ENCODE data around the gene PCSK7.

The PCSK7 gene

GRCh38 chr11:117222991-117223740, 8.7 kb downstream of the PCSK7 start:
- TF ChIP-seq ZFX (IDR thresholded peaks at IDR 0.05) (no peak), CTCF (conservative IDR thresholded peaks at IDR 0.05) (no peak)
- H3K27ac ChIP-seq = peak overlapping the region; percentile 91

GRCh38 chr11:117221775-117222517, 9.9 kb downstream of the PCSK7 start:
- TF ChIP-seq CTCF (conservative IDR thresholded peaks at IDR 0.05) (peak; percentile 26; the same call in 1 of the 2 replicates), ZFX (IDR thresholded peaks at IDR 0.05) (no peak)
- peak overlapping the region; percentile 91 for H3K27ac ChIP-seq

GRCh38 chr11:117220999-117221774, 10.7 kb downstream of the PCSK7 start:
- peak overlapping the region; percentile 91 for H3K27ac ChIP-seq
- TF ChIP-seq ZFX (IDR thresholded peaks at IDR 0.05) (no peak), CTCF (conservative IDR thresholded peaks at IDR 0.05) (no peak)

- H3K27ac ChIP-seq = peak overlapping the region; percentile 91
- no peak for TF ChIP-seq ZFX (IDR thresholded peaks at IDR 0.05)
- no peak for TF ChIP-seq CTCF (conservative IDR thresholded peaks at IDR 0.05)
These were observed 11.3 kb downstream of the PCSK7 start for GRCh38 chr11:117220568-117220967.

GRCh38 chr11:117219995-117220394, 11.9 kb downstream of the PCSK7 start:
- H3K27ac ChIP-seq = peak overlapping the region; percentile 91
- no peak for TF ChIP-seq ZFX (IDR thresholded peaks at IDR 0.05)
- TF ChIP-seq CTCF (conservative IDR thresholded peaks at IDR 0.05) = no peak

- TF ChIP-seq CTCF (conservative IDR thresholded peaks at IDR 0.05) (no peak), ZFX (IDR thresholded peaks at IDR 0.05) (no peak)
- H3K27ac ChIP-seq = no peak overlapping the region
These were observed 12.4 kb downstream of the PCSK7 start for GRCh38 chr11:117219455-117219854.
